Fibroblast of lung (primary cell): ENCODE measurements around the gene DNAH10. TPM values are rescaled to one million over a fixed set of nuclear protein-coding genes. Genes with fewer than 3 reads are reported as not detected.
A peak's percentile ranks its signal among the peaks of the same experiment; 100 is the strongest.

Experiments
- DNase-seq, 2 donors: peaks; one replicate each; pipeline versions ENCODE4 v3.0.0 to v3.0.0-alpha.2; 2010; ENCODE audit warnings: low read depth in 2 of 2
- H2AFZ ChIP-seq: 2 replicates; pipeline ENCODE4 v1.5.1; 2012; ENCODE audit warnings: low read length, control low read depth, inconsistent platforms
- H3K27ac ChIP-seq: 2 replicates; pipeline ENCODE4 v1.5.1; 2011; ENCODE audit warnings: low read length, control low read depth; ENCODE audit not compliant: insufficient read depth
- H3K27me3 ChIP-seq: 2 replicates; pipeline ENCODE4 v1.5.1; 2011; ENCODE audit warnings: mild to moderate bottlenecking, low read length; ENCODE audit not compliant: control insufficient read depth, insufficient read depth
- H3K36me3 ChIP-seq: 2 replicates; pipeline ENCODE4 v1.5.1; 2011; ENCODE audit warnings: low read length; ENCODE audit not compliant: control insufficient read depth, insufficient read depth
- H3K4me1 ChIP-seq: 2 replicates; pipeline ENCODE4 v1.5.1; 2011; ENCODE audit warnings: low read length; ENCODE audit not compliant: control insufficient read depth, insufficient read depth; ENCODE audit errors: extremely low read depth
- H3K4me2 ChIP-seq: 2 replicates; pipeline ENCODE4 v1.5.1; 2011; ENCODE audit warnings: low read length, control low read depth; ENCODE audit not compliant: insufficient read depth; ENCODE audit errors: extremely low read depth
- H3K4me3 ChIP-seq, 4 experiments: fragments of 200-600 bp in 1 of 4; sonication (generic) in 1 of 4; replicated peaks in 1 of 4; 2 replicates each; pipeline ENCODE4 v1.5.1; 2011 to 2016; ENCODE audit warnings: low read length in 4 of 4, low read depth in 3 of 4, mild to moderate bottlenecking in 3 of 4, control low read depth in 2 of 4, inconsistent platforms in 1 of 4, mixed read lengths in 1 of 4; ENCODE audit not compliant: insufficient read depth in 1 of 4; ENCODE audit errors: control extremely low read depth in 1 of 4
- H3K79me2 ChIP-seq: 2 replicates; pipeline ENCODE4 v1.5.1; 2012; ENCODE audit warnings: mild to moderate bottlenecking, low read length, inconsistent platforms; ENCODE audit not compliant: control insufficient read depth, insufficient read depth
- H3K9ac ChIP-seq: 2 replicates; pipeline ENCODE4 v1.5.1; 2011; ENCODE audit warnings: mild to moderate bottlenecking, low read length, control low read depth; ENCODE audit not compliant: insufficient read depth
- H3K9me3 ChIP-seq: 2 replicates; pipeline ENCODE4 v1.5.1; 2012; ENCODE audit warnings: low read depth, low read length; ENCODE audit not compliant: control insufficient read depth, insufficient read depth
- H4K20me1 ChIP-seq: 2 replicates; pipeline ENCODE4 v1.5.1; 2011; ENCODE audit warnings: low read length; ENCODE audit not compliant: control insufficient read depth, insufficient read depth; ENCODE audit errors: extremely low read depth
- CTCF ChIP-seq, 2 donors: IDR thresholded peaks in 1 of 2; conservative IDR thresholded peaks in 1 of 2; 1 replicate in 1 of 2; 2 replicates in 1 of 2; pipeline ENCODE4 v1.5.1; 2011 to 2012; ENCODE audit warnings: low read length in 2 of 2, control low read depth in 1 of 2, inconsistent platforms in 1 of 2, low read depth in 1 of 2, mild to moderate bottlenecking in 1 of 2
- EZH2 ChIP-seq: IDR thresholded peaks from 2 replicates; pipeline ENCODE4 v1.5.1; 2012; ENCODE audit warnings: low read length, control low read depth, mild to moderate bottlenecking; ENCODE audit errors: missing control alignments
- polyA plus RNA-seq, 2 donors: library from polyadenylated mRNA; depleted of rRNA in 1 of 2; stranded (reverse) in 1 of 2; unstranded in 1 of 2; fragments of >200 nt; gene quantifications; 2 replicates each; pipeline ENCODE4 v1.2.1, GENCODE V29; 2011 to 2012; ENCODE audit warnings: missing spikeins in 1 of 2
- total RNA-seq: library from RNA; depleted of rRNA; stranded (reverse); fragments of >200 nt; gene quantifications from 2 replicates; pipeline ENCODE4 v1.2.1, GENCODE V29; 2014

The DNAH10 gene
- total and polyA plus RNA-seq, 2 donors (not counting 1 experiment from before 2014, with no cell fraction given) = 0.06 to 0.33 TPM

- Histone ChIP-seq H2AFZ (no peak overlapping the region), H3K9ac (no peak overlapping the region), H3K9me3 (no peaks in the 10 kb centered on the region), H3K27ac (no peak overlapping the region), H3K79me2 (no peaks in the 10 kb centered on the region), H3K4me2 (no peak overlapping the region), H4K20me1 (no peaks in the 10 kb centered on the region), H3K4me3 (no peak overlapping the region), H3K36me3 (peaks cover 2% of the 10 kb centered on the region), H3K4me1 (no peaks in the 10 kb centered on the region), H3K27me3 (no peaks in the 10 kb centered on the region)
- peak; percentile 12 to 24 for DNase-seq
- TF ChIP-seq EZH2 (no peak), CTCF (conservative IDR thresholded peaks at IDR 0.05 in 1 of 2, IDR thresholded peaks at IDR 0.05 in 1 of 2; ENCODE audit: low read depth in 1 of 2, low read length in 2 of 2) (no peak)
These were observed 39.1 kb upstream of the DNAH10 start for GRCh38 chr12:123723011-123723410.

GRCh38 chr12:123723765-123724164, 38.3 kb upstream of the DNAH10 start:
- H3K79me2 ChIP-seq = no peaks in the 10 kb centered on the region
- no peak overlapping the region for H3K9ac ChIP-seq
- no peaks in the 10 kb centered on the region for H3K4me1 ChIP-seq
- no peak for DNase-seq
- TF ChIP-seq EZH2 (no peak), CTCF (conservative IDR thresholded peaks at IDR 0.05 in 1 of 2, IDR thresholded peaks at IDR 0.05 in 1 of 2; ENCODE audit: low read depth in 1 of 2, low read length in 2 of 2) (no peak)
- no peak overlapping the region for H3K4me2 ChIP-seq
- H3K36me3 ChIP-seq = peaks cover 2% of the 10 kb centered on the region
- H3K27me3 ChIP-seq = no peaks in the 10 kb centered on the region
- no peaks in the 10 kb centered on the region for H4K20me1 ChIP-seq
- no peak overlapping the region for H3K27ac ChIP-seq
- H3K4me3 ChIP-seq = no peak overlapping the region
- H3K9me3 ChIP-seq = no peaks in the 10 kb centered on the region
- no peak overlapping the region for H2AFZ ChIP-seq

GRCh38 chr12:123726244-123726643, 35.9 kb upstream of the DNAH10 start:
- DNase-seq = no peak
- no peaks in the 10 kb centered on the region for H4K20me1 ChIP-seq
- no peaks in the 10 kb centered on the region for H3K4me1 ChIP-seq
- H3K9me3 ChIP-seq = no peaks in the 10 kb centered on the region
- H3K4me2 ChIP-seq = no peak overlapping the region
- no peaks in the 10 kb centered on the region for H3K79me2 ChIP-seq
- no peak overlapping the region for H3K27ac ChIP-seq
- H3K9ac ChIP-seq = no peak overlapping the region
- TF ChIP-seq CTCF (conservative IDR thresholded peaks at IDR 0.05 in 1 of 2, IDR thresholded peaks at IDR 0.05 in 1 of 2; ENCODE audit: low read depth in 1 of 2, low read length in 2 of 2) (no peak), EZH2 (no peak)
- H3K27me3 ChIP-seq = no peaks in the 10 kb centered on the region
- H2AFZ ChIP-seq = no peak overlapping the region
- no peaks in the 10 kb centered on the region for H3K36me3 ChIP-seq
- H3K4me3 ChIP-seq = no peak overlapping the region
